Measurements from ENCODE around the gene RNF146.
"Not testable (repeated sequence)": the region's sequence is repeated elsewhere in the genome, so short reads cannot be mapped to it uniquely, and the experiment has no call there.

Gene RNF146

GRCh38 chr6:127305741-127306140 lies 39.1 kb downstream of the RNF146 start:
- DNase-seq (ENCODE audit: extremely low spot score), result no peak
- TF ChIP-seq, protein P1, sequence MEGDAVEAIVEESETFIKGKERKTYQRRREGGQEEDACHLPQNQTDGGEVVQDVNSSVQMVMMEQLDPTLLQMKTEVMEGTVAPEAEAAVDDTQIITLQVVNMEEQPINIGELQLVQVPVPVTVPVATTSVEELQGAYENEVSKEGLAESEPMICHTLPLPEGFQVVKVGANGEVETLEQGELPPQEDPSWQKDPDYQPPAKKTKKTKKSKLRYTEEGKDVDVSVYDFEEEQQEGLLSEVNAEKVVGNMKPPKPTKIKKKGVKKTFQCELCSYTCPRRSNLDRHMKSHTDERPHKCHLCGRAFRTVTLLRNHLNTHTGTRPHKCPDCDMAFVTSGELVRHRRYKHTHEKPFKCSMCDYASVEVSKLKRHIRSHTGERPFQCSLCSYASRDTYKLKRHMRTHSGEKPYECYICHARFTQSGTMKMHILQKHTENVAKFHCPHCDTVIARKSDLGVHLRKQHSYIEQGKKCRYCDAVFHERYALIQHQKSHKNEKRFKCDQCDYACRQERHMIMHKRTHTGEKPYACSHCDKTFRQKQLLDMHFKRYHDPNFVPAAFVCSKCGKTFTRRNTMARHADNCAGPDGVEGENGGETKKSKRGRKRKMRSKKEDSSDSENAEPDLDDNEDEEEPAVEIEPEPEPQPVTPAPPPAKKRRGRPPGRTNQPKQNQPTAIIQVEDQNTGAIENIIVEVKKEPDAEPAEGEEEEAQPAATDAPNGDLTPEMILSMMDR (IDR thresholded peaks at IDR 0.05; ENCODE audit: control extremely low read depth, extremely low read depth, low read depth, missing control alignments), result no peak
- POLR2A ChIA-PET, result no interaction called here
- CTCF ChIA-PET, result interaction anchor here (1.3 to 8.2 kb wide), 7 partner anchors 9 to 233 kb away, joined by 4 to 68 read pairs (median 21); partner anchors contain the start of gene RNF146

DNA sequence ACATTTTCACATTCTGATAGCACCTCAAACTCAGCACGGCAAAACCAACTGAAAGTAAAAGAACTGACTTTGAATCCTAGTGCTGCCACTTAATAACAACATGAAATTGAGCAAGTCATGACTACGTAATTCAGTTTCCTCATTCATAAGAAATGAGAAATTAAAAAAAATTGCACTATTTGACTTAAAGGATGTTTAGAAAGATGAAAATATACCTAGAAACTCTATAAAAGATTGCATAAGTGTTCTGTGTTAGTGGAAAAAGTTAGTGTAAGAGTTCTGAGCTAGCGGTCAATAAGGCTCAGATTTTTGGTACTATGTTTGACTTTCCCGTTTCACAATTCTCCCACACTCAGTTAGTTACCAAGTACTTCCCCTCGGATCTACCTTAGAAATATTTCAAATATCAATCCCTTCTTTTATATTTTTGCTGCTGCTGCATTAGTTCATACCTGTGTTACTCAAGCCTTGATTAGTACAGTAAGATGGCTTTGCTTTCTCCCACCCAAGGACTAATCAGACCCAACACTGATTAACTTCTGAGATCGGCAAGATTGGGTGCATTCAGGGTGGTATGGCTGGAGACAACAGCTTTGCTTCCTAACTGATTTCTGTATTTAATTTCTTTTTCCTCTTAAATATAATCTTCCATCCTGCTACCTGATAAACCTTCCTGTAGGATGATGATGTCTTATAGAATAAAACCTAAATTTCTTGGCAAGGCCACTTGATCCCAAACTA lies 50.9 kb downstream of the RNF146 start:
- TF ChIP-seq, protein P1 (IDR thresholded peaks at IDR 0.05; ENCODE audit: control extremely low read depth, extremely low read depth, low read depth, missing control alignments), result no peak
- CTCF ChIA-PET, result interaction anchor here (4.4 kb wide), 1 partner anchor 13 kb away, joined by 23 read pairs; no protein-coding TSS in a partner anchor
- no peak for DNase-seq (ENCODE audit: extremely low spot score)
- POLR2A ChIA-PET, result no interaction called here

- ChIA-PET CTCF (interaction anchor here (0.9 to 7.4 kb wide), 6 partner anchors 8 to 197 kb away, joined by 3 to 60 read pairs (median 4); no protein-coding TSS in a partner anchor), POLR2A (no interaction called here)
- TF ChIP-seq, protein P1 (IDR thresholded peaks at IDR 0.05; ENCODE audit: control extremely low read depth, extremely low read depth, low read depth, missing control alignments), result no peak
- no peak for DNase-seq (ENCODE audit: extremely low spot score)
Observed at GRCh38 chr6:127319686-127320085, 53.0 kb downstream of the RNF146 start.

DNA sequence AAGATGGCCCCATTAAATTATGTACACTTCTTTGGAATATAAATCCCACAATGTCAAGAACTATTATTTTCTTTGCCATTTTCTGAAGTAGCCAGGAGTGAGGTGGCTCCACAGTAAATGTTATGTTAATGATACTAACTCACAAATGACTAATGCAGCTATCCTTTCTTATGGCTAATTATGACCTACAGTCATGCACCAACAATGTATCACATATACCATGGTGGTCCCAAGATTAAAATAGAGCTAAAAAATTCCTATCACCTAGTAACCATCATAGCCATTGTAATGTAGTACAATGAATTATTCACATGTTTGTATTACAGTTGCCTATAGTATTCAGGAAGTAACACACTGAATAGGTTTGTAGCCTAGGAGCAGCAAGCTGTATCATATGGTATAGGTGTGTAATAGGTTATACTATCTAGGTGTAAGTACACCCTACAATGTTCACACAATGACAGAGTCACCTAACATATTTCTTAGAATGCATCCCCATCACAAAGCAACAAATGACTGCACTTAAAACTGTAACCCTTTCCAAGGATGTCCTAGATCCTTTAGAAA lies 61.5 kb downstream of the RNF146 start:
- TF ChIP-seq, protein P1 (IDR thresholded peaks at IDR 0.05; ENCODE audit: control extremely low read depth, extremely low read depth, low read depth, missing control alignments), result no peak
- ChIA-PET CTCF (interaction anchor here (0.9 to 1.3 kb wide), 2 partner anchors 9 to 92 kb away, joined by 3 read pairs; no protein-coding TSS in a partner anchor), POLR2A (no interaction called here)
- no peak for DNase-seq (ENCODE audit: extremely low spot score)

- CTCF ChIA-PET, result interaction anchor here (1.2 to 1.3 kb wide), 3 partner anchors 11 to 89 kb away, joined by 3 to 4 read pairs (median 4); no protein-coding TSS in a partner anchor
- DNase-seq (ENCODE audit: extremely low spot score); POLR2A ChIA-PET: not testable (repeated sequence)
Observed at GRCh38 chr6:127331256-127331655, 64.6 kb downstream of the RNF146 start.

- TF ChIP-seq, protein P1 (IDR thresholded peaks at IDR 0.05; ENCODE audit: control extremely low read depth, extremely low read depth, low read depth, missing control alignments), result no peak
- ChIA-PET POLR2A (interaction anchor here (1.0 kb wide), 1 partner anchor 11 kb away, joined by 3 read pairs; the partner anchor contains the start of gene ECHDC1), CTCF (interaction anchor here (0.9 to 1.7 kb wide), 8 partner anchors 9 to 184 kb away, joined by 3 to 7 read pairs (median 3); no protein-coding TSS in a partner anchor)
- DNase-seq (ENCODE audit: extremely low spot score), result no peak
Observed at GRCh38 chr6:127332383-127332961, 65.8 kb downstream of the RNF146 start.

Measured in GM10248 (cell line).